ENCODE measurements around the gene OSCAR. TPM values are rescaled to one million over a fixed set of nuclear protein-coding genes. Genes with fewer than 3 reads are reported as not detected.
"Not testable (repeated sequence)": the region's sequence is repeated elsewhere in the genome, so short reads cannot be mapped to it uniquely, and the experiment has no call there.

OSCAR gene
- total RNA-seq, 1 experiment from 2014 or later: 0.66 TPM

DNA sequence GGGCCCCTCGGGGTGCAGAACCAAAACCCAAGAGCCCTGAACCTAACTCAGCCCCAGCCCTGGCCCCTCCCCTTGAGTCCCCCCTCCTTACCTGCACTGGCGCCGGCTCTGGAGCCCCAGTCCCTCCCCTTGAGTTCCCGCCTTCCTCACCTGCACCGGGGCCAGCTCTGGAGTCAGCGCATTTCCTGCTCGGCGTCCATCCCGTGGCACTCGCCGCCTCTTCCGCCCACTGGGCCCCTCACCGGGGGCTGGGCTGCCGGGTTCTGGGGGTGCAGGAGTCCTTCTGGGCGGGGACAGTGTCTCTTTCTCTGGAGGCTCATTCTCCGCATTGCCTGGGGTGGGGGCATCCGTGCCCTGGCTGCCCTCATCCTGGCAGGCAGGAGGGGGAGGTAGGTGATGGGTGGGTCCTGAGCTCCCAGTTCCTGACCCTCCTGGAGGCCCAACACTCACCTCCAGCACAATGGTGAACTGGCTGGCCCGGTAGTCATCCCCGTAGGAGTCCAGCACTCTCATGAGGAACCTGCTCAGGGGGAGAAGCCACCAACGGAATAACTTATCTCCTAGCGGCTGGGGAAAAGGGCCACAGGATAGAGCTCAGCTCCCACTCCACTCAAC lies 7.4 kb upstream of the OSCAR start:
- H3K4me3 ChIP-seq (ENCODE audit: insufficient read depth, low read depth, low read length): no peak overlapping the region
- peaks cover 35% of the 10 kb centered on the region for H3K36me3 ChIP-seq (replicated peaks; ENCODE audit: control insufficient read depth, insufficient read depth, low read length)
- H3K27me3 ChIP-seq (ENCODE audit: control insufficient read depth, insufficient read depth, low read length): no peaks in the 10 kb centered on the region
- peak; percentile 64 for DNase-seq

- DNase-seq: peak; percentile 31
- Histone ChIP-seq H3K4me3 (ENCODE audit: insufficient read depth, low read depth, low read length) (no peak overlapping the region), H3K27me3 (ENCODE audit: control insufficient read depth, insufficient read depth, low read length) (no peaks in the 10 kb centered on the region), H3K36me3 (replicated peaks; ENCODE audit: control insufficient read depth, insufficient read depth, low read length) (peaks cover 35% of the 10 kb centered on the region)
Measured at GRCh38 chr19:54106716-54107115, 6.1 kb upstream of the OSCAR start.

DNA sequence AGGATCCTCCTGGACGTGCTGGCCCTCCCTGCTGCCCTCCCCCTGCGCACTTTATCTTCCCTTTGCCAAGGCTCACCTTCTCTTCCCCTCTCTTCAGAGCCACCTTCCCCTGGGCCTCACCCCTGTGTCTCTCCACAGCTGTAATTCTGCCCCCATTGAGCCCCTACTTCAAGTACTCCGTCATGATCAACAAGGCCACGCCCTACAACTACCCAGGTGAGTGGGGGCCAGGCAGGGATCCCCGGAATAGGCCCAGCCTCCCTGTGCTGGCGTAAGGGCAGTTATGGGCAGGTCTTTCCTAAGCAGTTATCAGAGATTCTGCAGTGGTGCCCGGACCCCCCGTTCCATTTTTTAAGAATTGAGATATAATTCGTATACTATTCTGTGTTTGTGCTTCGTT lies 5.2 kb upstream of the OSCAR start:
- H3K27me3 ChIP-seq (ENCODE audit: control insufficient read depth, insufficient read depth, low read length): no peaks in the 10 kb centered on the region
- peak; percentile 24 for DNase-seq
- H3K36me3 ChIP-seq (replicated peaks; ENCODE audit: control insufficient read depth, insufficient read depth, low read length): peaks cover 34% of the 10 kb centered on the region
- no peak overlapping the region for H3K4me3 ChIP-seq (ENCODE audit: insufficient read depth, low read depth, low read length)

- Histone ChIP-seq H3K4me3 (ENCODE audit: insufficient read depth, low read depth, low read length) (no peak overlapping the region), H3K36me3 (replicated peaks; ENCODE audit: control insufficient read depth, insufficient read depth, low read length) (peaks cover 29% of the 10 kb centered on the region), H3K27me3 (ENCODE audit: control insufficient read depth, insufficient read depth, low read length) (no peaks in the 10 kb centered on the region)
- no peak for DNase-seq
Measured at GRCh38 chr19:54104998-54105715, 4.6 kb upstream of the OSCAR start.

DNA sequence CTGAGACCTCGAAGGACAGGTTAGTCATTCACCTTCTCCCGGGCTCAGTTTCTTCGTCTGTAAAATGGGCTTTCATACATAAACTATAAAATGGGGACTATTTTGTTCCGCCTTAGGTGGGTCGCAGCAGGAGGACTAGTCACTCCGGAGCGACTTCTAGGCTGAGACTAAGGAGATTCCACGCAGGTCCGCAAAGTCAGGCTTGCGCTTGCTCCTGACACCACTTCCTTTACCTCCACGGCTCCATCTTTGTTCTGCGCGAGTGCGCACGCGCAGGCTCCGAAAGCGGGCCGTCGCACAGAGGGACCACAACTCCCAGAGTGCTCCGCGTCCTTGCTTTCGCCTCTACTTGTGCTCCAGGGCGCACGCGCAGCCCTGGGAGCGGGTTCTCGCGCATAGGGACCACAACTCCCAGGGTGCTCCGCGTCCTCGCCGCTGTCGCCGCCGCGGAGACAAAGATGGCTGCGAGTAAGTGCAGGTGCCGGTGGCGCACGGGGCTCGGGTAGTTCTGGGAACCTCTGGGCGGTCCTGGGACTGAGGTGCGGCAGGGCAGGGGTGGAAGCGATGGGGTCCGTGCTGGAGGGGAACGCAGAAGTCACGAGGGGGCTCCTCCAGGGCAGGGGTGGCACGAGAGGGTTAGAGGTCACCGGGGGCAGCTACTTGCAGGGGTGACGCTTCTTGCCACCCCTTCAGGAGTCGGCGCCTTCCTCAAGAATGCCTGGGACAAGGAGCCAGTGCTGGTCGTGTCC lies 2.0 kb upstream of the OSCAR start, which contains the start of gene NDUFA3:
Gene NDUFA3, plus strand, starts transcription at position 435 of the 749 bp plus-strand sequence. Its CDS starts 24 bp downstream, at position 459.
- H3K4me3 ChIP-seq (ENCODE audit: insufficient read depth, low read depth, low read length): peak within 1 kb of the TSS; percentile 99
- peaks cover 14% of the 10 kb centered on the region for H3K36me3 ChIP-seq (replicated peaks; ENCODE audit: control insufficient read depth, insufficient read depth, low read length)
- H3K27me3 ChIP-seq (ENCODE audit: control insufficient read depth, insufficient read depth, low read length): no peaks in the 10 kb centered on the region
- DNase-seq: peak; percentile 100

DNA sequence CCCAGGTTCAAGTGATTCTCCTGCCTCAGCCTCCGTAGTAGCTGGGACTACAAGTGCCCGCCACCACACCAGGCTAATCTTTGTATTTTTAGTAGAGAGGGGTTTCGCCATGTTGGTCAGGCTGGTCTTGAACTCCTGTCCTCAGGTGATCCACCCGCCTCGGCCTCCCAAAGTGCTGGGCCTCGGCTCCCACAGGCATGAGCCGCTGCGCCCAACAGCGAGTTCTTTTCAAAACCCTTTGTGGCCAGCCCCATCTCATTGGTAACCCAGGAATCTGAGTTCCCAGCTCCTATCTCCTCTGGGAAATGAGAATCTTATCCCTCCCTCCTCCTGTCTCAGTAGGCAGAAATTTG lies 724 bp downstream of the OSCAR start:
- DNase-seq; H3K4me3 ChIP-seq (ENCODE audit: insufficient read depth, low read depth, low read length); H3K36me3 ChIP-seq (replicated peaks; ENCODE audit: control insufficient read depth, insufficient read depth, low read length): not testable (repeated sequence)
- peaks cover 12% of the 10 kb centered on the region for H3K27me3 ChIP-seq (ENCODE audit: control insufficient read depth, insufficient read depth, low read length)

DNA sequence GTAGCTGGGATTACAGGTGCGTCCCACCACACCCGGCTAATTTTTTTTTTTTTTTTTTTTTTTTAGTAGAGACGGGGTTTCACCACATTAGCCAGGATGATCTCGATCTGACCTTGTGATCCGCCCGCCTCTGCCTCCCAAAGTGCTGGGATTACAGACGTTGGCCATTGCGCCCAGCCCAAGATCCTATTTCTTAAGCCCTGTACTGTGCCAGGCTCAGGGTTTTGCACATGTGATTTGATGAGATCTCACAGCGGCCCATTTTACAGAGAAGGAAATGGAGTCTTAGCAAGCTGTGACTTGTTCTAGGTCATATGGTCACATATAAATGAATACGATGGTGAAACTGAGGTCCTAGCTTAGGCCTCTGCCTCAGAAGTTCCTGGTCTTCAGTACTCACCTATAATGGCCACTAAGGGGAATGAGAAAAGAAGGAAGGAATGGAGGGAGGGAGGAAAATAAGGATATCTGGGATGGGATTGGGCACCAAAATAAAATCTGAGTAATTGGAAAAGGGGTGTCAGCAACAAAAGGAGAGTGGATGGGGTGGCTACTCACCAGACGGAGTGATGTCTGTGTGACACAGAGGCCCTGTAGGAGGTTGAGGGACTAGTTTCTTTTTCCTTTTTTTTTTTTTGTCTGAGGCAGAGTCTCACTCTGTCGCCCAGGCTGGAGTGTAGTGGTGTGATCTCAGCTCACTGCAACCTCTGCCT lies 1.3 kb downstream of the OSCAR start:
- DNase-seq: no peak
- H3K4me3 ChIP-seq (ENCODE audit: insufficient read depth, low read depth, low read length): no peak overlapping the region
- H3K36me3 ChIP-seq (replicated peaks; ENCODE audit: control insufficient read depth, insufficient read depth, low read length): no peaks in the 10 kb centered on the region
- H3K27me3 ChIP-seq (ENCODE audit: control insufficient read depth, insufficient read depth, low read length): peaks cover 17% of the 10 kb centered on the region

DNA sequence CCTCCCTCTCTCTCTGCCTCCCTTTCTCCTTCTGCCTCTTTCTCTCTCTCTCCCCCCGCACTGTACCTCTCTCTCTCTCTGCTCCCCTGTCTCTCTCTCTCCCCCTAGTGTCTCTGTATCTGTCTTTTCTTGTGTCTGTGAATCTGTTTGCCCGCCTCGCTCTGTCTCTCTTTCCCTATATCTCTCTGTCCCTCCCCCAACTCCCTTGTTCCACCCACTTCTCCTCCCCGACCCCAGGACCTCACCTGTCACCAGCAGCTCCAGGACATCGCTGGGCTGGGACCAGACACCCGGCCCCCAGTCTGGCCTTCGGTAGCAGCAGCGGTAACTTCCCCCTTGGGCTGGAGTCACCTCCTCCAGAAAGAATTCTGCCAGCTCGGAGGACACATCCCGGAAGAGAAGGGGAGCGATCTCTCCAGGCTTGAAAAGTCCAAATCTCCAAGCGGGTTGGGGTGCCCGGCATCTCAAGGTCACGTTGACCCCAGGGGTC lies 3.9 kb downstream of the OSCAR start:
- Histone ChIP-seq H3K27me3 (ENCODE audit: control insufficient read depth, insufficient read depth, low read length) (peaks cover 17% of the 10 kb centered on the region), H3K4me3 (ENCODE audit: insufficient read depth, low read depth, low read length) (peak overlapping the region; percentile 38), H3K36me3 (replicated peaks; ENCODE audit: control insufficient read depth, insufficient read depth, low read length) (no peaks in the 10 kb centered on the region)
- DNase-seq: peak; percentile 74

DNA sequence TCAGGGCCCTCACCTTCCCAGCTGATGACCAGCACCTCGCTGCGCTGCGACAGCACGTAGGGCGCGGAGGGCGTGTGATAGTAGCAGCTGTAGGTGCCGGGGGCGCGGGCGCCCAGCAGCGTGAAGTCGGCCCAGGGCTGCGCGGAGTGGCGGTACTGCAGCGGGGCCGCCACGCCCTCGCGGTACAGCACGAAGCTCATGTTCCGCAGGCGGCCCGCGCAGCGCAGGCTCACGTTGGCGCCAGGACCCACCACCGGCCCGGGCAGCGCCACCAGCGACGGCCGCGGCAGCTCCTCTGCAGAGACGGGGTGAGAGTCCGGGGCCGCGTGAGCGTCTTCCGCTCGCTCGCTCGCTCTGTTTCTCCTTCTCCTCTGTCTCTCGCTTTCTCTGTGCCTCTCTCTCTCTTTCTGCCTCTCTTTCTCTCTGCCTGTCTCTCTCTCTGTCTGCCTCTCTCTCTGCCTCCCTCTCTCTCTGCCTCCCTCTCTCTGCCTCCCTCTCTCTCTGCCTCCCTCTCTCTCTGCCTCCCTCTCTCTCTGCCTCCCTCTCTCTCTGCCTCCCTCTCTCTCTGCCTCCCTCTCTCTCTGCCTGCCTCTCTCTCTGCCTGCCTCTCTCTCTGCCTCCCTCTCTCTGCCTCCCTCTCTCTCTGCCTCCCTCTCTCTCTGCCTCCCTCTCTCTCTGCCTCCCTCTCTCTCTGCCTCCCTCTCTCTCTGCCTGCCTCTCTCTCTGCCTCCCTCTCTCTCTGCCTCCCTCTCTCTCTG lies 4.6 kb downstream of the OSCAR start:
- Histone ChIP-seq H3K4me3 (ENCODE audit: insufficient read depth, low read depth, low read length) (peak overlapping the region; percentile 68), H3K27me3 (ENCODE audit: control insufficient read depth, insufficient read depth, low read length) (peaks cover 17% of the 10 kb centered on the region)
- not testable (repeated sequence) for H3K36me3 ChIP-seq (replicated peaks; ENCODE audit: control insufficient read depth, insufficient read depth, low read length)
- peak; percentile 90 for DNase-seq

GRCh38 chr19:54095136-54095858 lies 5.3 kb downstream of the OSCAR start:
- Histone ChIP-seq H3K36me3 (replicated peaks; ENCODE audit: control insufficient read depth, insufficient read depth, low read length) (no peaks in the 10 kb centered on the region), H3K27me3 (ENCODE audit: control insufficient read depth, insufficient read depth, low read length) (peaks cover 17% of the 10 kb centered on the region), H3K4me3 (ENCODE audit: insufficient read depth, low read depth, low read length) (peak overlapping the region; percentile 68)
- peak; percentile 54 for DNase-seq

- no peaks in the 10 kb centered on the region for H3K36me3 ChIP-seq (replicated peaks; ENCODE audit: control insufficient read depth, insufficient read depth, low read length)
- H3K4me3 ChIP-seq (ENCODE audit: insufficient read depth, low read depth, low read length): no peak overlapping the region
- peaks cover 17% of the 10 kb centered on the region for H3K27me3 ChIP-seq (ENCODE audit: control insufficient read depth, insufficient read depth, low read length)
- DNase-seq: no peak
Measured at GRCh38 chr19:54094426-54095000, 6.1 kb downstream of the OSCAR start.

GRCh38 chr19:54084410-54084809 lies 16.2 kb downstream of the OSCAR start:
- no peak overlapping the region for H3K4me3 ChIP-seq (ENCODE audit: insufficient read depth, low read depth, low read length)
- no peaks in the 10 kb centered on the region for H3K36me3 ChIP-seq (replicated peaks; ENCODE audit: control insufficient read depth, insufficient read depth, low read length)
- no peaks in the 10 kb centered on the region for H3K27me3 ChIP-seq (ENCODE audit: control insufficient read depth, insufficient read depth, low read length)
- no peak for DNase-seq

DNA sequence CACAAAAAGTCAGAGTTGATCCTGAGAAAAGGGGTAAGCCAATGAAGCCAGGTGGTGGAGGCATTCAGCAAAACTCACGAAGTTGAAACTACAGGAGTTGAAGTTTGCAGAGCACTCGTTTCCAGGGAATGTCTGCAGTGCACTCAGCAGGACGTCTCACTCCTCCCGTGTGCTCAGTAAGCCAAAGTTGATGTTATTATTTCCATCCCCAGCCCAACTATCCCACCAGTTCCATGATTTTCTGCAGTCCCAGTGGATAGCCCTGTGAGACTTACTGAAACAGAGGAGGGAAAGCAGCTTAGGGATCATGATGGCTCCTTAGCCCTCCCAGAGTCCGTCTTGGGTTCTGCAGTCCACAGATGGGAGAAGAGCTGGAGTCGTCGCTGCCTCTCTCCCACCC lies 19.6 kb downstream of the OSCAR start, which contains the start of gene TARM1:
Gene TARM1, minus strand, starts transcription at position 334 of the 400 bp plus-strand sequence. Its CDS starts 25 bp downstream, at position 309.
- DNase-seq: no peak
- Histone ChIP-seq H3K4me3 (ENCODE audit: insufficient read depth, low read depth, low read length) (no peak within 1 kb of the TSS), H3K36me3 (replicated peaks; ENCODE audit: control insufficient read depth, insufficient read depth, low read length) (no peaks in the 10 kb centered on the region), H3K27me3 (ENCODE audit: control insufficient read depth, insufficient read depth, low read length) (no peaks in the 10 kb centered on the region)
